Measurements from ENCODE around the gene LTB4R2.
A peak's percentile ranks its signal among the peaks of the same experiment; 100 is the strongest.

The LTB4R2 gene

GRCh38 chr14:24304019-24304387 is 5.9 kb upstream of the LTB4R2 start:
- no peak for DNase-seq (ENCODE audit: low spot score)
- TF ChIP-seq, protein P1, sequence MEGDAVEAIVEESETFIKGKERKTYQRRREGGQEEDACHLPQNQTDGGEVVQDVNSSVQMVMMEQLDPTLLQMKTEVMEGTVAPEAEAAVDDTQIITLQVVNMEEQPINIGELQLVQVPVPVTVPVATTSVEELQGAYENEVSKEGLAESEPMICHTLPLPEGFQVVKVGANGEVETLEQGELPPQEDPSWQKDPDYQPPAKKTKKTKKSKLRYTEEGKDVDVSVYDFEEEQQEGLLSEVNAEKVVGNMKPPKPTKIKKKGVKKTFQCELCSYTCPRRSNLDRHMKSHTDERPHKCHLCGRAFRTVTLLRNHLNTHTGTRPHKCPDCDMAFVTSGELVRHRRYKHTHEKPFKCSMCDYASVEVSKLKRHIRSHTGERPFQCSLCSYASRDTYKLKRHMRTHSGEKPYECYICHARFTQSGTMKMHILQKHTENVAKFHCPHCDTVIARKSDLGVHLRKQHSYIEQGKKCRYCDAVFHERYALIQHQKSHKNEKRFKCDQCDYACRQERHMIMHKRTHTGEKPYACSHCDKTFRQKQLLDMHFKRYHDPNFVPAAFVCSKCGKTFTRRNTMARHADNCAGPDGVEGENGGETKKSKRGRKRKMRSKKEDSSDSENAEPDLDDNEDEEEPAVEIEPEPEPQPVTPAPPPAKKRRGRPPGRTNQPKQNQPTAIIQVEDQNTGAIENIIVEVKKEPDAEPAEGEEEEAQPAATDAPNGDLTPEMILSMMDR (IDR thresholded peaks at IDR 0.05; ENCODE audit: extremely low read depth, missing control alignments), result no peak

DNA sequence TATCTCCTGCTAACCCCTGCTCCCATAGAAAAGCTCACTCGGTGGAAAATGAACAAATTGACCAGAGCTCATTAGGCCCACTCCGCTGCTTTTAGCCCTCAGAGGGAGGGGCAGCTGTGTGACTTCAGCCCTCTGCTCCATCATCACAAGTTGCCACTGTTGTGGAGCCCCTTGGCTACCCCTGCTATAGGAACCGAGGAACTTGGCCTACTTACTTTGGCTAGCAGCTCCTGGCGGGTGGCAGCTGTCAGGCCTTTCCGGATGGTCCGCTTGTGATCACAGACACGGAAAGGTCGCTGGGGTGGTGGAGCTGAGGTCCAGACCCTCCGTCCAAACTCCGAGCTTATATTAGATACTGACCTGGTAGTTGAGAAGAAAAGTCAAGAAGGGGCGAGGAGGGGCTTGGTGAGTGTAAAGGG is 2.8 kb upstream of the LTB4R2 start:
- TF ChIP-seq, protein P1 (IDR thresholded peaks at IDR 0.05; ENCODE audit: extremely low read depth, missing control alignments), result no peak
- no peak for DNase-seq (ENCODE audit: low spot score)

DNA sequence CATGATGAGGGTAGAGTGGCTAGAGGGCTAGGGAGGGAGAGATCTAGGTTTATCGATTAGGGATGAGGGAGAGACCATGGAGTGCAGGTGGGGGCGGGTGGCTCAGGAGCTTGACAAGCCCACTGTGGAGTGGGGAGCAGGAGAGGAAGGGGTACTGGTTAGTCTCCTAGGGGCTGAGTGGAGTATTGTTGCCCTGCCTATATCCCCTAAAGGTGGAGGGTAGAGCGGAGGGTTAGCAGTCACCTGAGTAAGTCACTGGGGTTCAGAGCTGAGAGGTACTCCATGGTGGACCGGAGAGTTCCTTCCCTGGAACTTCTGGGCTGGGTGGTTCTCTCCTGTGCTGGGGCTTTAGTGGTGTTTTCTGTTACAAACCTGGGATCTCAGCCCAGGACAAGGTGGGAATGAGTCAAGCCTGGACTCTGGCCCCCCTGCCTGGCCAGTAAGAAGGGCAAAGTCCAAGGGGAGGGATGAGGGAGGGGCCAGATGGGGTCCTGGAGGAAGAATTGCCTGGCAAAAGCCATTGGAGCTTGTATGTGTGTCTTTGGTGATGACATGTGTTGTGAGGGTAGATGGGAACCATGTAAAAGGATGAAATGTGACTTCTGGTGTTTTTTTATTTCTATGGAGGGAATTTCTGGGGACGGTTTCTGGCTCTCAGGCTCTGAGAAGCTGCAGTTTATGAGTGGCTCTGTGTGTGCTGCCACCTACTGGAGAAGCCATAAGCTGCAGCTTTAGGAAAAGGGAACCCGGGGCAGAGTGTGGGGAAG is 2.2 kb upstream of the LTB4R2 start, which contains the start of gene CIDEB:
Gene CIDEB (minus strand): TSS at position 403 of the 767 bp plus-strand sequence. CDS start 119 bp downstream, at position 284.
- TF ChIP-seq, protein P1 (IDR thresholded peaks at IDR 0.05; ENCODE audit: extremely low read depth, missing control alignments), result peak; percentile 91

DNA sequence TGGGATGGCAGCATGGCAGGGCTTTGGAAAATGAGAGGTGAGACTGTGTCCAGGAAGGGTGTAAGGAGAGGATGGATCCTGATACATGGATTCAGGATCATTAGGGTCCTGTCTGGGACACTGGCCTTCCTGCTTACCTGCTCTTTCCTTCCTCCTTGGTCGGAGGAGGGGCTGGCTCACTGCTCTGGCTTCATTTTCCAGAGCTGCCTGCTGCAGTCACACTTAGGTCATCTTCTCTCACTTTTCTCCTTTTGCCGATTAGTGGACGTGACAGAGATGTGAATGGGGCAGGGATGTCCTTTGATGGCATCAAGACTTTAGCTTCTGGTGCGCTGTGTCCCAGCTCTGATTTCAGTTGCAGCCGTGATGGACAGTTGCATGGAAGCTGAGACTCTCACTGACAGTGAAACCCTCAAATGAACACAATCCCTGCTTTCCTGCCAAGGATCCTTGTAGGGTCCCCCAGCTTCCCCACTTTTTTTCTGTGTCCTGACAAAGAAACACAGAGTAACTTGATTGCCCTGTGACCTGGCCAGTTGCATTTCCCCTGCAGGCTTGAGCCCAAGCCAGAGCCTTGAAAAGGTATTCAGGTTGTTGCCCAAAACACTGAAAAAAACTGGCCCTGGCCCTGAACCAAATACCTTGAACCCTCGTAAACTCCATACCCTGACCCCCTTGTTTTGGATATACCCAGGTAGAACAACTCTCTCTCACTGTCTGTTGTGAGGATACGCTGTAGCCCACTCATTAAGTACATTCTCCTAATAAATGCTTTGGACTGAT is 1.4 kb upstream of the LTB4R2 start:
- TF ChIP-seq, protein P1 (IDR thresholded peaks at IDR 0.05; ENCODE audit: extremely low read depth, missing control alignments), result no peak
- DNase-seq (ENCODE audit: low spot score), result no peak

More for the DNA sequence above, 2.2 kb upstream of the LTB4R2 start, which contains the start of gene CIDEB:
- DNase-seq (ENCODE audit: low spot score), result peak; percentile 79

GRCh38 chr14:24310265-24310645 is 315 bp downstream of the LTB4R2 start:
- no peak for DNase-seq (ENCODE audit: low spot score)
- TF ChIP-seq, protein P1 (IDR thresholded peaks at IDR 0.05; ENCODE audit: extremely low read depth, missing control alignments), result no peak

GRCh38 chr14:24310646-24311604 is 985 bp downstream of the LTB4R2 start, which contains the start of gene LTB4R:
Gene LTB4R (plus strand): TSS chr14:24311502. CDS start chr14:24315652, 4,150 bp downstream.
- DNase-seq (ENCODE audit: low spot score), result peak; percentile 85
- TF ChIP-seq, protein P1 (IDR thresholded peaks at IDR 0.05; ENCODE audit: extremely low read depth, missing control alignments), result peak; percentile 44
